Thoracic aorta (tissue), 2 donors: ENCODE measurements around the gene GGT6. TPM values are rescaled to one million over a fixed set of nuclear protein-coding genes. Genes with fewer than 3 reads are reported as not detected.

Experiments
- ATAC-seq: fragments of 150-250 bp; one replicate; pipeline ENCODE4 v1.8.0; 2017; ENCODE audit warnings: low read depth; ENCODE audit not compliant: insufficient number of reproducible peaks, low FRiP score
- DNase-seq: peaks from one replicate; pipeline ENCODE4 v3.0.0-alpha.2; 2020; ENCODE audit warnings: low spot score
- H3K27ac ChIP-seq, 2 donors: fragments of 200-600 bp; sonication (generic); 1 replicate in 1 of 2; 2 replicates in 1 of 2; pipeline ENCODE4 v1.5.1; 2016; ENCODE audit warnings: mild to moderate bottlenecking in 2 of 2, moderate library complexity in 2 of 2
- H3K27me3 ChIP-seq: fragments of 200-600 bp; sonication (generic); replicated peaks from 2 replicates; pipeline ENCODE4 v1.6.0; 2016; ENCODE audit warnings: mild to moderate bottlenecking; ENCODE audit not compliant: insufficient read depth
- H3K36me3 ChIP-seq: fragments of 200-600 bp; sonication (generic); one replicate; pipeline ENCODE4 v1.5.1; 2016
- H3K4me1 ChIP-seq, 2 donors: fragments of 200-600 bp; sonication (generic); 1 replicate in 1 of 2; 2 replicates in 1 of 2; pipeline versions ENCODE4 v1.5.1 to v1.6.0; 2016; ENCODE audit warnings: low read depth in 2 of 2, mild to moderate bottlenecking in 1 of 2; ENCODE audit not compliant: control insufficient read depth in 1 of 2
- H3K4me3 ChIP-seq: fragments of 200-600 bp; sonication (generic); 2 replicates; pipeline ENCODE4 v1.5.1; 2016; ENCODE audit warnings: mild to moderate bottlenecking
- H3K9me3 ChIP-seq: fragments of 200-600 bp; sonication (generic); 2 replicates; pipeline ENCODE4 v1.5.1; 2016
- total RNA-seq, 2 donors: library from RNA; depleted of rRNA; stranded (reverse); fragments of >200 nt; gene quantifications; one replicate each; pipeline versions ENCODE4 v1.1.0 to v1.2.3, GENCODE V29; 2016
- TF ChIP-seq, protein P1 (sequence below): fragments of 200-600 bp; sonication (generic); IDR thresholded peaks from one replicate; pipeline ENCODE4 v1.5.1; 2019; ENCODE audit warnings: antibody characterized with exemption

Gene GGT6
- total RNA-seq, 2 donors from 2014 or later, result not detected

DNA sequence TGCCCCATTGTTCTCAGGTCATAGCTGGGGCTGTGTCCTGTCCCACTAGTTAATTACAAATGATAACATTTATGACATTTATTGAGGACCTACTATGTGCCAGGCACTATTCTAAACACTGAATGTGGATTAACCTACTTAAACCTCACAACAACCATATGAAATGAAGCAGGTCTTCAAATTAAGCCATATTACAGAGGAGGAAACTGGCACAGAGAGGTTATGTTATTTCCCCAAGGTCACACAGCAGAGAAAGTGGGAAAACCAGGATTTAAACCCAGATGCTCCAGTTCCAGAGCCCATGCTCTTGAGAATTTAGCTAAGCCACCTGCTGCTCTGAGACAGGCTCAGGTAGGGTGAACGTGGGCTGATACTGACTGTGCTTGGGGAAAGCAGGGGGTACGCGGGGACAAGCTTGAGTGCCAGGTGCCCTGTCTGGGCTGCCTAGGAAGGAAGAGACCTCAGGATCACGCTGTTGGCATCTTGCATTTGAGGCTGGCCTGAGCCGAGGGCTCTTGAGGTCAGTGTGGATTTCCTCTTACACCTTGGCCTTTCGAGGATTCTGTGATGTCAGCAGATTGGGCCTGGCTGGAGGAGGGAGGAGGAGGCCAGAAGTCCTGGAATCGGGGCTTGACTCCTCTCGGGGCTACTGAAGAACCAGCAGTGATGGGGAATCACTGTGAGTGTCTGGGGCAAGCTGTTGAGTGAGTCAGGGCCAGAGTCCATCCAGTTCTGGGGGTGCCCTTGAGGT lies 52.8 kb downstream of the GGT6 start:
- no peak for DNase-seq
- no peak overlapping the region for H3K4me3 ChIP-seq
- H3K9me3 ChIP-seq, result no peaks in the 10 kb centered on the region
- H3K4me1 ChIP-seq, result peaks cover 13 to 45% of the 10 kb centered on the region in 2 donors
- no peak for ATAC-seq
- H3K36me3 ChIP-seq, result no peaks in the 10 kb centered on the region
- no peaks in the 10 kb centered on the region for H3K27me3 ChIP-seq
- TF ChIP-seq, protein P1, sequence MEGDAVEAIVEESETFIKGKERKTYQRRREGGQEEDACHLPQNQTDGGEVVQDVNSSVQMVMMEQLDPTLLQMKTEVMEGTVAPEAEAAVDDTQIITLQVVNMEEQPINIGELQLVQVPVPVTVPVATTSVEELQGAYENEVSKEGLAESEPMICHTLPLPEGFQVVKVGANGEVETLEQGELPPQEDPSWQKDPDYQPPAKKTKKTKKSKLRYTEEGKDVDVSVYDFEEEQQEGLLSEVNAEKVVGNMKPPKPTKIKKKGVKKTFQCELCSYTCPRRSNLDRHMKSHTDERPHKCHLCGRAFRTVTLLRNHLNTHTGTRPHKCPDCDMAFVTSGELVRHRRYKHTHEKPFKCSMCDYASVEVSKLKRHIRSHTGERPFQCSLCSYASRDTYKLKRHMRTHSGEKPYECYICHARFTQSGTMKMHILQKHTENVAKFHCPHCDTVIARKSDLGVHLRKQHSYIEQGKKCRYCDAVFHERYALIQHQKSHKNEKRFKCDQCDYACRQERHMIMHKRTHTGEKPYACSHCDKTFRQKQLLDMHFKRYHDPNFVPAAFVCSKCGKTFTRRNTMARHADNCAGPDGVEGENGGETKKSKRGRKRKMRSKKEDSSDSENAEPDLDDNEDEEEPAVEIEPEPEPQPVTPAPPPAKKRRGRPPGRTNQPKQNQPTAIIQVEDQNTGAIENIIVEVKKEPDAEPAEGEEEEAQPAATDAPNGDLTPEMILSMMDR, result no peak
- peak overlapping the region in 1 of 2 donors; percentile 89 for H3K27ac ChIP-seq

Other genes starting within 250 kb of the GGT6 start
- gene UBE2G1, start 193.9 kb downstream of the GGT6 start, total RNA-seq, result 10 to 100 TPM; 38.8 to 47.7 TPM
- 1 to 10 TPM in 1 of 2 donors, not detected in 1; 1.9 TPM for gene SPNS3, start 126.6 kb downstream of the GGT6 start, total RNA-seq
- 10 to 100 TPM in 1 of 2 donors, 1 to 10 TPM in 1; 9.1 to 23.9 TPM for gene SPNS2, start 61.7 kb downstream of the GGT6 start, total RNA-seq
- gene MYBBP1A, start 5.2 kb downstream of the GGT6 start, total RNA-seq, result 10 to 100 TPM; 47.4 to 92.6 TPM
- gene SMTNL2, start 24.0 kb upstream of the GGT6 start, total RNA-seq, result 1 to 10 TPM; 2.6 to 2.8 TPM
- gene ALOX15, start 81.1 kb upstream of the GGT6 start, total RNA-seq, result not detected
- gene PELP1, start 143.6 kb upstream of the GGT6 start, total RNA-seq, result 10 to 100 TPM; 21.1 to 71.2 TPM
- gene ARRB2, start 150.1 kb upstream of the GGT6 start, total RNA-seq, result 10 to 100 TPM; 64.5 to 66.3 TPM
- gene MED11, start 170.9 kb upstream of the GGT6 start, total RNA-seq, result 10 to 100 TPM; 18.8 to 21.9 TPM
- 1 to 10 TPM; 2.5 to 5.8 TPM for gene ZMYND15, start 179.3 kb upstream of the GGT6 start, total RNA-seq
- 10 to 100 TPM; 27.6 to 41.7 TPM for gene CXCL16, start 179.4 kb upstream of the GGT6 start, total RNA-seq
- gene TM4SF5, start 211.3 kb upstream of the GGT6 start, total RNA-seq, result not detected
- 1 to 10 TPM; 5.9 to 8.3 TPM for gene VMO1, start 225.8 kb upstream of the GGT6 start, total RNA-seq
- gene GLTPD2, start 228.4 kb upstream of the GGT6 start, total RNA-seq, result not detected
- 100 to 1,000 TPM in 1 of 2 donors, 10 to 100 TPM in 1; 70.0 to 160 TPM for gene PSMB6, start 235.6 kb upstream of the GGT6 start, total RNA-seq
- gene PLD2, start 246.6 kb upstream of the GGT6 start, total RNA-seq, result 10 to 100 TPM; 38.3 to 75.3 TPM